H1 (cell line): ENCODE data around the gene COX10. TPM values are rescaled to one million over a fixed set of nuclear protein-coding genes. Genes with fewer than 3 reads are reported as not detected.

ENCODE experiments used
- CTCF ChIA-PET: fragments of 300-600 bp; sonication (Branson Sonifier 250); formaldehyde crosslinking; loops from one replicate; lab custom pipeline; 2021; ENCODE audit not compliant: partially characterized antibody; lab: Charles Lee
- POLR2A ChIA-PET: fragments of 300-600 bp; sonication (Branson Sonifier 250); formaldehyde crosslinking; loops from one replicate; lab custom pipeline; 2021; ENCODE audit warnings: inconsistent platforms; ENCODE audit not compliant: partially characterized antibody; lab: Charles Lee
- DNase-seq, 2 experiments: peaks; one replicate each; pipeline versions ENCODE4 v3.0.0 to v3.0.0-alpha.2; 2010 to 2022; ENCODE audit warnings: low spot score in 2 of 2, low read depth in 1 of 2, mixed read lengths in 1 of 2
- FAIRE-seq: peaks from 2 replicates; lab custom pipeline; 2011; peaks lifted over from hg19 to GRCh38; lab: Jason Lieb, UNC
- H2AFZ ChIP-seq: 2 replicates; pipeline ENCODE4 v1.8.1; 2012; ENCODE audit warnings: low read length, inconsistent platforms
- H2AK5ac ChIP-seq: 2 replicates; pipeline ENCODE4 v1.6.1; 2013; ENCODE audit warnings: low read depth, low read length
- H2BK120ac ChIP-seq: replicated peaks from 2 replicates; pipeline ENCODE3; 2013; ENCODE audit warnings: low read depth, low read length, inconsistent platforms
- H2BK12ac ChIP-seq: 2 replicates; pipeline ENCODE4 v1.6.1; 2013; ENCODE audit warnings: low read depth, low read length
- H2BK15ac ChIP-seq: 2 replicates; pipeline ENCODE4 v1.6.1; 2013; ENCODE audit warnings: low read length
- H2BK20ac ChIP-seq: 2 replicates; pipeline ENCODE4 v1.6.1; 2013; ENCODE audit warnings: low read length
- H2BK5ac ChIP-seq: 2 replicates; pipeline ENCODE4 v1.6.1; 2013; ENCODE audit warnings: low read depth, low read length
- H3K14ac ChIP-seq: 2 replicates; pipeline ENCODE4 v1.6.1; 2013; ENCODE audit warnings: inconsistent platforms; ENCODE audit not compliant: insufficient read length
- H3K18ac ChIP-seq: 2 replicates; pipeline ENCODE4 v1.6.1; 2013; ENCODE audit warnings: low read length; ENCODE audit errors: extremely low read depth
- H3K23ac ChIP-seq: 2 replicates; pipeline ENCODE4 v1.6.1; 2013; ENCODE audit warnings: inconsistent platforms; ENCODE audit not compliant: insufficient read length
- H3K23me2 ChIP-seq: 2 replicates; pipeline ENCODE4 v1.6.1; 2013; ENCODE audit warnings: low read depth, low read length
- H3K27ac ChIP-seq: 2 replicates; pipeline ENCODE4 v1.6.1; 2011; ENCODE audit warnings: low read depth, low read length, inconsistent platforms
- H3K27me3 ChIP-seq, 4 experiments: replicated peaks in 1 of 4; 1 replicate in 1 of 4; 2 replicates in 3 of 4; pipeline versions ENCODE4 v1.6.1 to v1.8.1; 2011 to 2013; ENCODE audit warnings: low read length in 3 of 4, mild to moderate bottlenecking in 3 of 4, inconsistent platforms in 2 of 4, mixed read lengths in 2 of 4, moderate library complexity in 1 of 4; ENCODE audit not compliant: control insufficient read depth in 3 of 4, insufficient read depth in 3 of 4; ENCODE audit errors: extremely low read depth in 1 of 4
- H3K36me3 ChIP-seq, 4 experiments: 2 replicates each; pipeline versions ENCODE4 v1.6.1 to v1.8.1; 2011 to 2013; ENCODE audit warnings: mild to moderate bottlenecking in 4 of 4, low read length in 3 of 4, moderate library complexity in 2 of 4, control low read depth in 1 of 4, inconsistent platforms in 1 of 4; ENCODE audit not compliant: insufficient read depth in 4 of 4, control insufficient read depth in 2 of 4
- H3K4ac ChIP-seq: replicated peaks from 2 replicates; pipeline ENCODE3; 2013; ENCODE audit warnings: low read length, low read depth, mixed read lengths, inconsistent platforms; ENCODE audit not compliant: insufficient read length
- H3K4me1 ChIP-seq, 4 experiments: replicated peaks in 1 of 4; 1 replicate in 1 of 4; 2 replicates in 3 of 4; pipeline versions ENCODE4 v1.6.1 to v1.8.1; 2011 to 2013; ENCODE audit warnings: low read length in 3 of 4, inconsistent platforms in 2 of 4, mixed read lengths in 1 of 4; ENCODE audit not compliant: insufficient read depth in 4 of 4, control insufficient read depth in 3 of 4
- H3K4me2 ChIP-seq, 2 experiments: 2 replicates each; pipeline versions ENCODE4 v1.6.1 to v1.8.1; 2011 to 2013; ENCODE audit warnings: low read depth in 2 of 2, low read length in 2 of 2, control low read depth in 1 of 2, inconsistent platforms in 1 of 2, mild to moderate bottlenecking in 1 of 2; ENCODE audit not compliant: insufficient read depth in 1 of 2
- H3K4me3 ChIP-seq, 4 experiments: fragments of 200-600, 300-600 bp in 1 of 4; sonication (generic), shearing (Covaris generic), sonication (Bioruptor Twin) in 1 of 4; 2 replicates each; pipeline versions ENCODE4 v1.5.1 to v1.8.1; 2011 to 2016; ENCODE audit warnings: low read length in 4 of 4, low read depth in 3 of 4, control low read depth in 2 of 4, inconsistent platforms in 2 of 4, mild to moderate bottlenecking in 2 of 4, mixed read lengths in 1 of 4, moderate library complexity in 1 of 4; ENCODE audit not compliant: insufficient read depth in 2 of 4; ENCODE audit errors: extremely low read depth in 1 of 4
- H3K56ac ChIP-seq: replicated peaks from 2 replicates; pipeline ENCODE3; 2013; ENCODE audit warnings: low read depth, mild to moderate bottlenecking, mixed read lengths, low read length, inconsistent platforms; ENCODE audit not compliant: insufficient read length
- H3K79me1 ChIP-seq: 2 replicates; pipeline ENCODE4 v1.6.1; 2013; ENCODE audit warnings: low read depth, low read length, control low read depth
- H3K79me2 ChIP-seq, 2 experiments: 2 replicates each; pipeline versions ENCODE4 v1.6.1 to v1.8.1; 2012 to 2013; ENCODE audit warnings: low read length in 2 of 2, mild to moderate bottlenecking in 2 of 2, inconsistent platforms in 1 of 2; ENCODE audit not compliant: insufficient read depth in 2 of 2, control insufficient read depth in 1 of 2
- H3K9ac ChIP-seq, 4 experiments: replicated peaks in 1 of 4; 1 replicate in 1 of 4; 2 replicates in 3 of 4; pipeline versions ENCODE4 v1.6.1 to v1.8.1; 2011 to 2013; ENCODE audit warnings: low read depth in 3 of 4, low read length in 3 of 4, control low read depth in 2 of 4, mild to moderate bottlenecking in 2 of 4, moderate library complexity in 2 of 4, inconsistent platforms in 1 of 4; ENCODE audit errors: extremely low read depth in 1 of 4
- H3K9me3 ChIP-seq, 2 experiments: 2 replicates each; pipeline versions ENCODE4 v1.6.1 to v1.8.1; 2012 to 2013; ENCODE audit warnings: mild to moderate bottlenecking in 2 of 2, moderate library complexity in 2 of 2, control low read depth in 1 of 2, inconsistent platforms in 1 of 2, low read depth in 1 of 2, low read length in 1 of 2, mixed read lengths in 1 of 2; ENCODE audit not compliant: insufficient read depth in 2 of 2
- H4K20me1 ChIP-seq, 2 experiments: replicated peaks in 1 of 2; 2 replicates each; pipeline versions ENCODE3 to v1.8.1; 2011 to 2013; ENCODE audit warnings: inconsistent platforms in 2 of 2, low read length in 2 of 2, mild to moderate bottlenecking in 1 of 2; ENCODE audit not compliant: insufficient read depth in 2 of 2, control insufficient read depth in 1 of 2
- H4K5ac ChIP-seq: 2 replicates; pipeline ENCODE4 v1.6.1; 2013; ENCODE audit warnings: low read length, low read depth, mixed read lengths, inconsistent platforms; ENCODE audit not compliant: insufficient read length
- H4K8ac ChIP-seq: 2 replicates; pipeline ENCODE4 v1.8.0; 2013; ENCODE audit warnings: mild to moderate bottlenecking, moderate library complexity, low read length, inconsistent platforms; ENCODE audit not compliant: insufficient read depth; ENCODE audit errors: extremely low read depth
- H4K91ac ChIP-seq: replicated peaks from 2 replicates; pipeline ENCODE3; 2013; ENCODE audit warnings: low read length, mixed read lengths, inconsistent platforms; ENCODE audit not compliant: insufficient read length
- GABPA ChIP-seq: IDR thresholded peaks from 2 replicates; pipeline ENCODE4 v1.6.1; 2011; ENCODE audit warnings: mild to moderate bottlenecking, low read length, moderate library complexity, borderline replicate concordance; ENCODE audit not compliant: insufficient read depth
- MAX ChIP-seq: IDR thresholded peaks from 2 replicates; pipeline ENCODE4 v1.6.1; 2012; ENCODE audit warnings: inconsistent platforms
- RAD21 ChIP-seq, 2 experiments: IDR thresholded peaks in 1 of 2; conservative IDR thresholded peaks in 1 of 2; 2 replicates each; pipeline ENCODE4 v1.6.1; 2011; ENCODE audit warnings: low read depth in 2 of 2, low read length in 2 of 2, improper control_type of control experiment in 1 of 2, inconsistent platforms in 1 of 2, mild to moderate bottlenecking in 1 of 2, moderate library complexity in 1 of 2
- USF2 ChIP-seq: IDR thresholded peaks from 2 replicates; pipeline ENCODE4 v1.6.1; 2011; ENCODE audit warnings: low read length, improper control_type of control experiment
- polyA plus RNA-seq, 7 experiments: library from polyadenylated mRNA; depleted of rRNA in 3 of 7; stranded (reverse) in 5 of 7; unstranded in 2 of 7; fragments of >200 nt in 5 of 7; fragments of 200-250 nt in 2 of 7; gene quantifications; 1 replicate in 5 of 7; 2 replicates in 1 of 7; 4 replicates in 1 of 7; pipeline versions ENCODE4 v1.2.1 to v1.2.3, GENCODE V29; 2011 to 2013; ENCODE audit warnings: missing spikeins in 2 of 7, mixed read lengths in 2 of 7
- total RNA-seq: library from RNA; stranded (reverse); fragmentation: NEBNext Ultra II Directional; extraction: Animal tissue kit (Norgen Biotek cat#: 25700); gene quantifications from 2 replicates; pipeline ENCODE4 v1.2.1, GENCODE V29; 2021
- TF ChIP-seq, protein P1 (sequence below), 3 experiments: IDR thresholded peaks; 1 replicate in 2 of 3; 2 replicates in 1 of 3; pipeline versions ENCODE4 v1.5.1 to v1.6.1; 2011; ENCODE audit warnings: low read length in 3 of 3, mild to moderate bottlenecking in 3 of 3, inconsistent platforms in 2 of 3, low read depth in 1 of 3, moderate library complexity in 1 of 3; ENCODE audit not compliant: insufficient read depth in 1 of 3; ENCODE audit errors: control extremely low read depth in 1 of 3

The COX10 gene
- total and polyA plus RNA-seq, 2 of the 8 experiments (the other 6 are each of a cell fraction or from before 2014, with no cell fraction given), result 18.0 to 23.0 TPM

GRCh38 chr17:14048169-14048568, 21.1 kb upstream of the COX10 start:
- Histone ChIP-seq H3K23ac (no peak overlapping the region), H3K4me3 (no peak overlapping the region), H4K20me1 (peaks cover 0 to 3% of the 10 kb centered on the region in 2 experiments), H3K4ac (no peak overlapping the region), H3K27me3 (no peaks in the 10 kb centered on the region), H4K8ac (no peak overlapping the region), H3K56ac (no peak overlapping the region), H3K4me1 (no peaks in the 10 kb centered on the region), H3K23me2 (no peaks in the 10 kb centered on the region), H3K9me3 (no peaks in the 10 kb centered on the region), H3K18ac (no peak overlapping the region), H2BK120ac (no peak overlapping the region), H2BK12ac (no peak overlapping the region), H3K14ac (no peak overlapping the region), H3K9ac (no peak overlapping the region), H3K79me2 (no peaks in the 10 kb centered on the region), H3K36me3 (no peaks in the 10 kb centered on the region), H2BK20ac (no peak overlapping the region), H4K91ac (no peak overlapping the region), H2AFZ (no peak overlapping the region), H2AK5ac (no peak overlapping the region), H2BK5ac (no peak overlapping the region), H2BK15ac (no peak overlapping the region), H4K5ac (no peak overlapping the region), H3K79me1 (no peaks in the 10 kb centered on the region), H3K4me2 (no peak overlapping the region), H3K27ac (no peak overlapping the region)
- TF ChIP-seq GABPA (no peak), MAX (no peak), USF2 (no peak), RAD21 (IDR thresholded peaks at IDR 0.05 in 1 of 2, conservative IDR thresholded peaks at IDR 0.05 in 1 of 2; ENCODE audit: low read depth in 2 of 2, low read length in 2 of 2) (peak; percentile 40)
- TF ChIP-seq, protein P1, sequence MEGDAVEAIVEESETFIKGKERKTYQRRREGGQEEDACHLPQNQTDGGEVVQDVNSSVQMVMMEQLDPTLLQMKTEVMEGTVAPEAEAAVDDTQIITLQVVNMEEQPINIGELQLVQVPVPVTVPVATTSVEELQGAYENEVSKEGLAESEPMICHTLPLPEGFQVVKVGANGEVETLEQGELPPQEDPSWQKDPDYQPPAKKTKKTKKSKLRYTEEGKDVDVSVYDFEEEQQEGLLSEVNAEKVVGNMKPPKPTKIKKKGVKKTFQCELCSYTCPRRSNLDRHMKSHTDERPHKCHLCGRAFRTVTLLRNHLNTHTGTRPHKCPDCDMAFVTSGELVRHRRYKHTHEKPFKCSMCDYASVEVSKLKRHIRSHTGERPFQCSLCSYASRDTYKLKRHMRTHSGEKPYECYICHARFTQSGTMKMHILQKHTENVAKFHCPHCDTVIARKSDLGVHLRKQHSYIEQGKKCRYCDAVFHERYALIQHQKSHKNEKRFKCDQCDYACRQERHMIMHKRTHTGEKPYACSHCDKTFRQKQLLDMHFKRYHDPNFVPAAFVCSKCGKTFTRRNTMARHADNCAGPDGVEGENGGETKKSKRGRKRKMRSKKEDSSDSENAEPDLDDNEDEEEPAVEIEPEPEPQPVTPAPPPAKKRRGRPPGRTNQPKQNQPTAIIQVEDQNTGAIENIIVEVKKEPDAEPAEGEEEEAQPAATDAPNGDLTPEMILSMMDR (IDR thresholded peaks at IDR 0.05; ENCODE audit: control extremely low read depth in 1 of 3, insufficient read depth in 1 of 3, low read depth in 1 of 3, low read length in 3 of 3), result peak; percentile 28 to 59 (median 54); a peak in 3 of 4 replicates
- ChIA-PET CTCF (interaction anchor here (0.8 to 1.9 kb wide), 2 partner anchors 11 to 711 kb away, joined by 3 to 9 read pairs; no protein-coding TSS in a partner anchor), POLR2A (no interaction called here)
- no peak for FAIRE-seq
- no peak for DNase-seq
